Tibial nerve (tissue), 4 donors: ENCODE measurements around the gene E2F8. TPM values are rescaled to one million over a fixed set of nuclear protein-coding genes. Genes with fewer than 3 reads are reported as not detected.

Experiments used
- DNase-seq, 2 donors: peaks; one replicate each; pipeline ENCODE4 v3.0.0-alpha.2; 2019; ENCODE audit warnings: low spot score in 2 of 2
- H3K27ac ChIP-seq, 4 donors: fragments of 200-600 bp; sonication (generic) in 3 of 4; one replicate each; pipeline ENCODE4 v1.5.1; 2017 to 2019; ENCODE audit warnings: mild to moderate bottlenecking in 1 of 4
- H3K27me3 ChIP-seq, 2 donors: fragments of 200-600 bp; sonication (generic) in 1 of 2; one replicate each; pipeline versions ENCODE4 v1.5.1 to v1.6.0; 2017 to 2019
- H3K36me3 ChIP-seq, 3 donors: fragments of 200-600 bp; sonication (generic); one replicate each; pipeline ENCODE4 v1.5.1; 2018 to 2019
- H3K4me1 ChIP-seq, 4 donors: fragments of 200-600 bp; sonication (generic) in 3 of 4; one replicate each; pipeline ENCODE4 v1.5.1; 2017 to 2019
- H3K4me3 ChIP-seq, 4 donors: fragments of 200-600 bp; sonication (generic) in 3 of 4; one replicate each; pipeline ENCODE4 v1.5.1; 2017 to 2019; ENCODE audit warnings: mild to moderate bottlenecking in 1 of 4, moderate library complexity in 1 of 4
- H3K9me3 ChIP-seq, 4 donors: fragments of 200-600 bp; sonication (generic) in 3 of 4; one replicate each; pipeline ENCODE4 v1.5.1; 2017 to 2019
- CTCF ChIP-seq, 5 experiments: fragments of 200-600 bp in 3 of 5; fragments of 450-650 bp in 2 of 5; sonication (generic) in 3 of 5; IDR thresholded peaks; one replicate each; pipeline ENCODE4 v1.5.1; 2016 to 2019; ENCODE audit warnings: antibody characterized with exemption in 5 of 5, mild to moderate bottlenecking in 3 of 5, moderate library complexity in 2 of 5
- EP300 ChIP-seq, 2 donors: sonication (generic); formaldehyde crosslinking; IDR thresholded peaks; one replicate each; pipeline ENCODE4 v1.6.1; 2017; ENCODE audit warnings: antibody characterized with exemption in 2 of 2, mild to moderate bottlenecking in 1 of 2
- POLR2A ChIP-seq, 2 donors: fragments of 450-650 bp; IDR thresholded peaks; one replicate each; pipeline ENCODE4 v1.6.1; 2017; ENCODE audit warnings: antibody characterized with exemption in 2 of 2, mild to moderate bottlenecking in 2 of 2, moderate library complexity in 2 of 2
- WGBS, 2 donors: methylation state at CpG; one replicate each; pipeline ENCODE4 v1.1.5; 2018; 5-methylcytosine and 5-hydroxymethylcytosine counted together
- total RNA-seq, 4 donors: library from RNA; depleted of rRNA; stranded (reverse); fragments of >200 nt; gene quantifications; one replicate each; pipeline ENCODE4 v1.1.0, GENCODE V29; 2016

E2F8 gene
- total RNA-seq, 4 donors from 2014 or later = not detected

- H3K27ac ChIP-seq = no peak overlapping the region
- H3K4me3 ChIP-seq = no peak overlapping the region
- WGBS, 2 donors = 16 to 23% methylated on average over 6 of the region's 6 CpGs
- no peak for DNase-seq
- TF ChIP-seq POLR2A (IDR thresholded peaks at IDR 0.05) = no peak
- no peak for TF ChIP-seq CTCF (IDR thresholded peaks at IDR 0.05)
- no peak for TF ChIP-seq EP300 (IDR thresholded peaks at IDR 0.05)
- peaks cover 0 to 8% (median 0%) of the 10 kb centered on the region in 4 donors for H3K4me1 ChIP-seq
- no peaks in the 10 kb centered on the region for H3K36me3 ChIP-seq
- H3K27me3 ChIP-seq = no peaks in the 10 kb centered on the region
- no peaks in the 10 kb centered on the region for H3K9me3 ChIP-seq
These were observed 40.1 kb downstream of the E2F8 start for GRCh38 chr11:19200410-19201201.

GRCh38 chr11:19199771-19200170 lies 41.0 kb downstream of the E2F8 start:
- H3K4me1 ChIP-seq = peaks cover 0 to 8% (median 0%) of the 10 kb centered on the region in 4 donors
- no peaks in the 10 kb centered on the region for H3K36me3 ChIP-seq
- H3K27me3 ChIP-seq = no peaks in the 10 kb centered on the region
- TF ChIP-seq POLR2A (IDR thresholded peaks at IDR 0.05) (no peak), EP300 (IDR thresholded peaks at IDR 0.05) (no peak), CTCF (IDR thresholded peaks at IDR 0.05) (no peak)
- no peak for DNase-seq
- WGBS, 2 donors = 3 to 10% methylated on average over 3 of the region's 3 CpGs
- no peak overlapping the region for H3K27ac ChIP-seq
- H3K9me3 ChIP-seq = no peaks in the 10 kb centered on the region
- H3K4me3 ChIP-seq = no peak overlapping the region

- Histone ChIP-seq H3K27ac (no peak overlapping the region), H3K4me1 (peaks cover 0 to 8% (median 0%) of the 10 kb centered on the region in 4 donors), H3K27me3 (no peaks in the 10 kb centered on the region), H3K36me3 (no peaks in the 10 kb centered on the region), H3K9me3 (no peaks in the 10 kb centered on the region), H3K4me3 (no peak overlapping the region)
- TF ChIP-seq EP300 (IDR thresholded peaks at IDR 0.05) = no peak
- 93 to 94% methylated on average over 7 of the region's 7 CpGs for WGBS, 2 donors
- no peak for DNase-seq
These were observed 41.7 kb downstream of the E2F8 start for GRCh38 chr11:19199048-19199447.

- H3K36me3 ChIP-seq = no peaks in the 10 kb centered on the region
- 79% methylated on average over 6 of the region's 6 CpGs for WGBS, 2 donors
- H3K4me1 ChIP-seq = peaks cover 0 to 8% (median 0%) of the 10 kb centered on the region in 4 donors
- DNase-seq = no peak
- no peak overlapping the region for H3K4me3 ChIP-seq
- TF ChIP-seq EP300 (IDR thresholded peaks at IDR 0.05) (peak in 1 of 2 donors; percentile 13), CTCF (IDR thresholded peaks at IDR 0.05) (no peak)
- no peak overlapping the region for H3K27ac ChIP-seq
- H3K9me3 ChIP-seq = no peaks in the 10 kb centered on the region
- no peaks in the 10 kb centered on the region for H3K27me3 ChIP-seq
These were observed 44.3 kb downstream of the E2F8 start for GRCh38 chr11:19196432-19196831.

GRCh38 chr11:19194620-19195308 lies 46.0 kb downstream of the E2F8 start:
- WGBS, 2 donors = 90% methylated on average over 4 of the region's 4 CpGs
- no peak for DNase-seq
- Histone ChIP-seq H3K4me3 (no peak overlapping the region), H3K27ac (no peak overlapping the region), H3K27me3 (no peaks in the 10 kb centered on the region), H3K9me3 (no peaks in the 10 kb centered on the region), H3K4me1 (no peaks in the 10 kb centered on the region), H3K36me3 (no peaks in the 10 kb centered on the region)
- no peak for TF ChIP-seq POLR2A (IDR thresholded peaks at IDR 0.05)

GRCh38 chr11:19193916-19194315 lies 46.8 kb downstream of the E2F8 start:
- no peak overlapping the region for H3K27ac ChIP-seq
- no peaks in the 10 kb centered on the region for H3K9me3 ChIP-seq
- no peak for DNase-seq
- no peak for TF ChIP-seq CTCF (IDR thresholded peaks at IDR 0.05)
- no peak overlapping the region for H3K4me3 ChIP-seq
- no peaks in the 10 kb centered on the region for H3K27me3 ChIP-seq
- no peaks in the 10 kb centered on the region for H3K36me3 ChIP-seq
- no peaks in the 10 kb centered on the region for H3K4me1 ChIP-seq
- WGBS, 2 donors = 44 to 59% methylated on average over 2 of the region's 2 CpGs
